GM19328 (cell line): ENCODE measurements around the gene PIM3.
"Not testable (repeated sequence)": the region's sequence is repeated elsewhere in the genome, so short reads cannot be mapped to it uniquely, and the experiment has no call there.

Source experiments
- ATAC-seq: cut with Tn5 transposase; IDR thresholded peaks from one replicate; pipeline ENCODE4 v1.9.1; 2021; ENCODE audit warnings: mild to moderate bottlenecking, moderate library complexity; ENCODE audit not compliant: unreplicated experiment

Gene PIM3

DNA sequence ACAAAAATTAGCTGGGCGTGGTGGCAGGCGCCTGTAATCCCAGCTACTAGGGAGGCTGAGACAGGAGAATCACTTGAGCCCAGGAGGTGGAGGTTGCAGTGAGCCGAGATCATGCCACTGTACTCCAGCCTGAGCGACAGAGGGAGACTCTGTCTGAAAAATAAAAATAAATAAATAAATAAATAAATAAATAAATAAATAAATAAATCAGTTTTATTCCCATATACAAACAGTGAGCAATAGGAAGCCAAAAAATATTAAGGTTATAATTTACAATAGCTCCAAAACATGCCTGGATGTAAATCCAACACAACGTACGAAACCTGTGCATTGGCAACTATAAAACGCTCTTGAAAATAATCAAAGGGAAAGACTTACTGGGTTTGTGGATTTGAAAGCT is 21.2 kb downstream of the PIM3 start:
- not testable (repeated sequence) for ATAC-seq

DNA sequence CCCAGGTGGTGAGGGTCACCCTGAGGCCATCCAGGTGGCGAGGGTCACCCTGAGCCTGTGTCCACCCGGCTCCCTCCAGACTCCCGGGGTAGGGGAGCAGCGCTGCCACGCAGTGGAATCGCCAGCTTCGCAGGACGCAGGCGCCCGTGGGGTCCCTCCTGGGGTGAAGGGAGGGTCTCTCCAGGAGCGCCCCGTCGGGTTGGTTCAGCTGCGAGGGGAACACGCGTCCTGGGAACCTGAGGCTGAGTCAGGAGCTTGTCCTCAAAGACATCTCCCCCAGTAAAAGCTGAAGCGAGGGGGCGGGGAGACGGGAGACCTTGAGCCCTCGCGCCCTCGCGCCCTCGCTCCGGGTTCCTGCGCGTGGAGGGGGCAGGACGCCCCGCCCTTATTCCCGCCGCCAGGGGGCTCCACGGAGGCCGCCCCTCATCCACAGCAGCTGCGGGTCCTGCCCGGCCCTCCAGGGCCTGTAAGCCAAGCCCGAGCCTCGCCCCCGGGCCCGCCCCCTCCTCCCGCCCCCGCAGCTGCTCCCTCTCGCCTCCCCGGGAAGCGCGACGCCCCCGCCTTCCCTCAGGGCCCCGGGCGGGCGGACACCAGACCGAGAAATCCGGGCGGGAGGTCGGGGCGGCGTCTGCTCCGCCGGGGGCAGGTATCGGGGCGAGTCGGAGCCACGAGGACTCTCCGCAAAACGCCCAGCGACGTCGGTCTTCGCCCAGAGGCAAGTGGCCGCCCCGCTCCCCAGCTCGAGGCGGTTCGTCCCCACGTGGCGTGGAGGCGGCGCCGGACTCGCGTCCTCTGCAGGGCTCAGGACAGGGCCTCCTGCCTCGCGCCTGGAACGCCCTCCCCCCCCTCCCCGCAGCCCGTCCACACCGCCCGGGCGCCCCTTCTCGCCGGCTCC is 22.8 kb downstream of the PIM3 start:
- no peak for ATAC-seq

DNA sequence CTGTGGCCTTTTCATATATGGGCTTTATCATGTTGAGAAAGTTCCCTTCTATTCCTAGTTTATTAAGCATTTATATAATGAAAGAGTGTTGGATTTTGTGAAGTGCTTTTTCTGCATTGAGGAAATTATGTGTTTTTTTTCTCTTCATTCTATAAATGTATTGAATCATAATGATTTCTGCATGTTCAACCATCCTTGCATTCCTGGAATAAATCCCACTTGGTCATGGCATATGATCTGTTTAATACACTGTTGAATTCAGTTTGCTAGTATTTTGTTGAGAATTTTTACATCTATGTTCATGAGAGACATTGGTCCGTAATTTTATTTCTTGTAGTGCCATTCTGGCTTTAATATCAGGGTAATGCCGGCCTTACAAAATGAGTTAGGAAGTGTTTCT is 25.8 kb downstream of the PIM3 start:
- ATAC-seq = no peak

DNA sequence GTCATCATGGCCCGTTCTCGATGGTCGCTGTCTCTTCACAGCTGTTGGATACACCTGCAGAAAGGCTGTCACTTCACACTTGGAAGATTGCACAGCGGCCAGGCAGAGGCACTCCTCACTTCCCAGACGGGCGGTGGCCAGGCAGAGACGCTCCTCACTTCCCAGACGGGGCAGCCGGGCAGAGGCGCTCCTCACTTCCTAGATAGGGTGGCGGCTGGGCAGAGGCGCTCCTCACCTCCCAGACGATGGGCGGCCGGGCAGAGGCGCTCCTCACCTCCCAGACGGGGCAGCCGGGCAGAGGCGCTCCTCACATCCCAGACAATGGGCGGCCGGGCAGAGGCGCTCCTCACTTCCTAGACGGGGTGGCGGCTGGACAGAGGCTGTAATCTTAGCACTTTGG is 29.3 kb downstream of the PIM3 start:
- ATAC-seq = not testable (repeated sequence)

DNA sequence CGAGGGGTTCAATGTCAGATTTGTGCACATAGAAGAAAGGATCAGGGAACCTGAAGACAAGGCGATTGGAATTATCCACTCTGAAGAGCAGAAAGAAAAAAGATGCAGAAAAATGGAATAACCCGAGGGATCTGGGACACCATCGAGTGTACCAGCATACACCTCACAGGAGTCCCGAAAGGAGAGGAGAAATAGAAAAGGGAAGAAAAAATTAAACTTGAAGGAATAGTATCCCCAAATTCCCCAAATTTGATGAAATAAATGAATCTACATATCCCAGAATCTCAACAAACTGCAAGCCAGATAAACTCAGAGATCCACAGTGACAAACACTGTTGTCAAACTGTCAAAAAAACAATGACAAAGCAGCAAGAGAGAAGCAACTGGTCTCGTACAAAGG is 30.6 kb downstream of the PIM3 start:
- no peak for ATAC-seq

DNA sequence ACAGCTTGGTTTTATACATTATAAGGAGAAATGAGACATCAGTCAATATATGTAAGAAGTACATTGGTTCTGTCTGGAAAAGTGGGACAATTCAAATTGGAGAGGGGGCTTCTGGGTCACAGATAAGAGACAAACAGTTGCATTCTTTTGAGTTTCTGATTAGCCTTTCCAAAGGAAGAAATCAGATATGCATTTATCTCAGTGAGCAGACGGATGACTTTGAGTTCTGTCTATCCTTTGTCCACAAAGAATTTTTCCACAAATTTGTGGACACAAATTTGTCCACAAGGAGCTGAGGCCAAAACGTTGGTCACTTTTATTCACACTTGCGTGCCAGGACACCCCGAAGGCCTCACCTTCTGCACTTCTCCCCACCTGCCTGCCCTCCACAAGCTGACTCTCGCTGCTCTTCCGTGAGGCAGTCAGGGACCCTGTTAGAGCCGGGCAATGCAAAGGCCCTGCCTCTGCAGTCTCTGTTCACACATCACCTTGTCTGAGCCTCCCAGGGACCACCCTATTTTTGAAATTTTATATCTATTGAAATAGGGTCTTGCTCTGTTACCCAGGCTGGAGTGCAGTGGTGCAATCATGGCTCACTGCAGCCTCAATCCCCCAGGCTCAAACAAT is 31.4 kb downstream of the PIM3 start:
- no peak for ATAC-seq

DNA sequence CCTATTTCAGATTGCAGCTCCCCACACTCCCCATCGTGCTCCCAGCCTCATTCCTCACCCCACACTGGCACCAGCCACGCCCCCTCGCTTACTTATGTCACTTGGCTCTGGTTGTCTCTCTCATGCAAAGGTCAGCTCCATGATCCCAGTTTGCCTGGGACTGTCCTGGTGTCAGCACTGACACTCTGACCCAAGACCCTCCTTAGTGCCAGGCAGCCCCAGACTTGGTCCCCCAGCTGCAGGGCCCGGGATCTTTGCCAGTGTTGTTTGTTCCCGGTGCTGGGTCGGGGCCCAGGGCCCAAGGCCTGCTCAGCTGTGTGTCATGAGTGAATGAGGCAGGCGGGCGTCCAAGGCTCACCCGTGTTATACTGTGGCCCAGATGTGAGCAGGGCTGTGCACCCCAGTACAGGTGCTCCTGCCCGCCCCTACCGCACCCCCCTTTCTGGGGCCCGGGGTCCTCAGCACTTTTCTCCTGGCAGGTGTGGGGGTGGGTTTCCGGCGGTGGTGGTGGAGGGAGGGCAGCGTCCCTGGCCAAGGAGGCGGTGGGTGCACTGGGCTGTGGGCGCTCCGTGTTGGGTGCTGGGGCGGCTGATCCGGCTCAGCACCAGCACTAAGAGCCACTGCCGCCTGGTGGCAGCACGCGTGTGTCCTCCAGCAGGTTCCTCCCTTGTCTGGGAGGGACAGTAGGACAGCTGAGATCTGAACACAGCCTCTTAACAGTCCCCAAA is 32.5 kb downstream of the PIM3 start:
- ATAC-seq = no peak

- no peak for ATAC-seq
These were observed 33.2 kb downstream of the PIM3 start for GRCh38 chr22:49993649-49994360.

- no peak for ATAC-seq
These were observed 33.9 kb downstream of the PIM3 start for GRCh38 chr22:49994361-49995040.

- no peak for ATAC-seq
These were observed 34.4 kb downstream of the PIM3 start for GRCh38 chr22:49995041-49995360.

- no peak for ATAC-seq
These were observed 35.0 kb downstream of the PIM3 start for GRCh38 chr22:49995361-49996118.

DNA sequence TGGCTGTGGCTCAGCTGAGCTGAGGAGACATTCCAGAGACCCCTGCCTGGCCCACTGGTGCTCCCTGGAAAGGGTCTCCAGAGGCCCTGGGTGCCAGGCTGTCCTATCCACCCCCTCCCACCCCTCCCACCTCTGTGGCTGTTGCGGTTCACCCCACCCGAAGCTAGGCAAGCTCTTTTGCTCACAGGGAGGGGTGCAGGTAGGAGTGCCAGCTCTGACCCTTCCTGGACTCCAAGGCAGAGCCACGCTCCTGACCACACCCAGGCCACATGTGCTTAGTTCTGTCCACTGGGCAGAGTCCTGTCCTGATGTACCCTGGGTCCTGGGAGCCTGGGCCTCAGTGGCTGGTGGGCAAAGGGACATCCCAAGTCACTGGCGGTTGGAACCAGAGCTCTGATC is 35.5 kb downstream of the PIM3 start:
- no peak for ATAC-seq

DNA sequence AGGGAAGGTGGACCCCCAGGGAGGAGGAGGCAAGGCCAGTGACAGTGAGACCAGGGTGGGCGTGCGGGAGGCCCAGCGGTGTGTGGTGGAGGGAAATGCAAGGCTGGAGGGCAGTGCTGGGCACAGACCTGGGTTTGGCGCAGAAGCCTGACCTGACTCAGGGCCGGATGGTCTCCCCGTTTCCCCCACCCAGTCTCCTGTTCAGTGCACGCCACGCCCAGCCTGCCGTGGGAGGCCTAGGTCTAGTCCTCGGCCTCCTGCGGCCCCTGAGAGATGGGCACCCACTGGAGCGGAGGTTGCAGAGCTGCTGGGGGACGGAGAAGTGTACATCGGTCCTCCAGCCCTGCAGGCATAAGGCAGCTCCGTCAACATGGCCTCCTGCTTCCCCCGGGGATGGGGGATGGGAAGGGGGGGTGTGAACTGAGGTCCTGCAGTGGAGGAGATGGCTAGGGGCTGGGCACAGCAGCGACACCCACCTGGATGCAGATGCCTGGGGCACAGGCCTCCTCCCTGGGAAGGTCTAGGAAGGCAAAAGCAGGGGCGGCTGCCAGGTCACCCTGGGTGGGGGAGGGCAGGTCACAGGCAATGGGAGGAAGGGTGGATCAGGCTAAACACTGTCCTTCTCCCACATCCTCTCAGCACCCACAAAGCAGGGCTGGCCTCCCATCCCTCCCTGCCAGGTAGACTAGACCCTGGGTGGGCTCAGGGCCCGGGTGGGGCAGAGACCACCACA is 36.1 kb downstream of the PIM3 start:
- ATAC-seq = no peak

DNA sequence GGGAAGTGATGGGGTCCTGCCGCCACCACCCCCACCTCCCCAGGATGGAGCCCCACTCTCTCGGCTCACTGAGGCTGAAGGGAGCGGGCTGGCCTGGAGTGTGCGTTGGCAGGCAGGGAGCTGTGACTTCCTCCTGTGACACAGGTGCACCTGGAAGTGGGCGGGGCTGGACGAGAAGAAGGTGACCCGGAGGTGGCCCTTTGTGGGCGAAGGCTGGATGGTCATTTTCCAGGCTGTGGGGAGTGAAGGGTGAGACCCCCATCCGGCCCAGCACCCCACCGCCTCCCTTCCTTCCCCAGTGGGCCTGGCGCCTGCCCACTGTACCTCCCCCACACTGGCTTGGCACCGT is 36.7 kb downstream of the PIM3 start:
- no peak for ATAC-seq

- no peak for ATAC-seq
These were observed 37.6 kb downstream of the PIM3 start for GRCh38 chr22:49997932-49998717.

GRCh38 chr22:49998718-49999062 is 38.1 kb downstream of the PIM3 start:
- no peak for ATAC-seq

- ATAC-seq = no peak
These were observed 38.7 kb downstream of the PIM3 start for GRCh38 chr22:49999063-49999945.
